Mucosa of descending colon (tissue), 3 donors: ENCODE data around the gene AGO3. TPM values are rescaled to one million over a fixed set of nuclear protein-coding genes. Genes with fewer than 3 reads are reported as not detected.
A peak's percentile ranks its signal among the peaks of the same experiment; 100 is the strongest.

Source experiments
- ATAC-seq: fragments of 200-7000 bp; cut with Tn5 transposase; one replicate; pipeline ENCODE4 v1.9.1; 2020; ENCODE audit warnings: mild to moderate bottlenecking, moderate library complexity
- DNase-seq, 3 donors: peaks; one replicate each; pipeline ENCODE4 v3.0.0-alpha.2; 2020
- H3K36me3 ChIP-seq: fragments of 200-600 bp; one replicate; pipeline ENCODE4 v1.8.0; 2021; ENCODE audit warnings: low read depth, mild to moderate bottlenecking
- H3K4me1 ChIP-seq: fragments of 200-600 bp; one replicate; pipeline ENCODE4 v1.8.0; 2021; ENCODE audit warnings: low read depth, mild to moderate bottlenecking
- H3K4me3 ChIP-seq: fragments of 200-600 bp; one replicate; pipeline ENCODE4 v1.8.0; 2021; ENCODE audit warnings: mild to moderate bottlenecking
- H3K9me3 ChIP-seq: fragments of 200-600 bp; one replicate; pipeline ENCODE4 v1.8.0; 2021; ENCODE audit warnings: mild to moderate bottlenecking
- intact Hi-C, 2 donors: fragments of 100-400 bp; cut with DNase I in 1 of 2; cut with micrococcal nuclease in 1 of 2; formaldehyde crosslinking; loops; one replicate each; pipeline versions ENCODE4 v1.11.0 to v1.11.1; 2022; cut with DNase I, micrococcal nuclease
- total RNA-seq, 3 donors: library from RNA; stranded (reverse); fragmentation: NEBNext Ultra II Directional in 2 of 3; extraction: Animal tissue kit (Norgen Biotek cat#: 25700) in 2 of 3; gene quantifications; one replicate each; pipeline versions ENCODE4 v1.2.1 to v1.2.4, GENCODE V29; 2021 to 2023
- TF ChIP-seq, protein P1 (sequence below): fragments of 200-600 bp; IDR thresholded peaks from one replicate; pipeline ENCODE4 v1.8.0; 2022; ENCODE audit warnings: antibody characterized with exemption, mild to moderate bottlenecking
- donor health status: DM: no; HTN: no; CAD: no; lungs with moderate emphysema.
- donor health status: DM: no; HTN: no; CAD: no.
- donor health status: DM: no; HTN: yes; CAD: no.

The AGO3 gene
- total RNA-seq, 3 donors from 2014 or later: 16.6 to 34.5 (median 16.9) TPM

DNA sequence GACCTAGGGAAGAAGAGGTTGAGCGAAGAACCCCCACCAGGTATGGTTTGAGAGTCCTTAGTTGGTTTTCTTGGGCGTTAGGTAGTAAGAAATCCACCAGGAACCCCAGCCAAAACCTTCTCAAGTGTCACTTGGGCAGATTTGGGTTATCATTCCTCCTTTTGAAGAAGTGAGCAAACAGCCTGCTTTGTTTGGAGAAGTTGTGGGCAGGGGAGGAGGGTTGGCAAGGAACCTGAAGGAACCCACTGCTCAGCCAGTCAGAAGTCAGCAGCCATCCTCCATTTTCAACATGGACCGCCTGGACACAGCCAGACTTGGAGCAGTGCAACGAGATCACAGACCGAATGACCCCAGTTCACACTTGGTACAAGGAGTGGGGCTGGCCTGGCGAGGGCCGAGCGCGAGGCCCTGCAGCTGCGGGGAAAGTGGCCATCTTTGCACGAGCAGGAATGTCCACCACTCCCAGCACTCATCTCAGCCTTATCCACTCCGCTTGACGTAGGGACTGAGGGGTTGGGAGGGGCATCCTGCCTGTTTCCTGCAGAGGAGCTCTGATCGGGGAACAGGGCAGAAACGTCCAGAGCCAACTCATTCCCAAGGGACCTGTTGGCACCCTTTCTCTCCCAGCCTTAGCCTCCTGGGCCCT is 165.0 kb downstream of the AGO3 start:
- Histone ChIP-seq H3K4me3 (no peak overlapping the region), H3K9me3 (no peaks in the 10 kb centered on the region), H3K4me1 (no peaks in the 10 kb centered on the region), H3K36me3 (no peaks in the 10 kb centered on the region)
- DNase-seq: no peak
- intact Hi-C loops: loop anchor here in 1 of 2 donors (5.0 to 10.0 kb wide), 4 partner anchors 49 to 329 kb away; partner anchors contain the start of gene TRAPPC3
- no peak for ATAC-seq
- TF ChIP-seq, protein P1, sequence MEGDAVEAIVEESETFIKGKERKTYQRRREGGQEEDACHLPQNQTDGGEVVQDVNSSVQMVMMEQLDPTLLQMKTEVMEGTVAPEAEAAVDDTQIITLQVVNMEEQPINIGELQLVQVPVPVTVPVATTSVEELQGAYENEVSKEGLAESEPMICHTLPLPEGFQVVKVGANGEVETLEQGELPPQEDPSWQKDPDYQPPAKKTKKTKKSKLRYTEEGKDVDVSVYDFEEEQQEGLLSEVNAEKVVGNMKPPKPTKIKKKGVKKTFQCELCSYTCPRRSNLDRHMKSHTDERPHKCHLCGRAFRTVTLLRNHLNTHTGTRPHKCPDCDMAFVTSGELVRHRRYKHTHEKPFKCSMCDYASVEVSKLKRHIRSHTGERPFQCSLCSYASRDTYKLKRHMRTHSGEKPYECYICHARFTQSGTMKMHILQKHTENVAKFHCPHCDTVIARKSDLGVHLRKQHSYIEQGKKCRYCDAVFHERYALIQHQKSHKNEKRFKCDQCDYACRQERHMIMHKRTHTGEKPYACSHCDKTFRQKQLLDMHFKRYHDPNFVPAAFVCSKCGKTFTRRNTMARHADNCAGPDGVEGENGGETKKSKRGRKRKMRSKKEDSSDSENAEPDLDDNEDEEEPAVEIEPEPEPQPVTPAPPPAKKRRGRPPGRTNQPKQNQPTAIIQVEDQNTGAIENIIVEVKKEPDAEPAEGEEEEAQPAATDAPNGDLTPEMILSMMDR: no peak

DNA sequence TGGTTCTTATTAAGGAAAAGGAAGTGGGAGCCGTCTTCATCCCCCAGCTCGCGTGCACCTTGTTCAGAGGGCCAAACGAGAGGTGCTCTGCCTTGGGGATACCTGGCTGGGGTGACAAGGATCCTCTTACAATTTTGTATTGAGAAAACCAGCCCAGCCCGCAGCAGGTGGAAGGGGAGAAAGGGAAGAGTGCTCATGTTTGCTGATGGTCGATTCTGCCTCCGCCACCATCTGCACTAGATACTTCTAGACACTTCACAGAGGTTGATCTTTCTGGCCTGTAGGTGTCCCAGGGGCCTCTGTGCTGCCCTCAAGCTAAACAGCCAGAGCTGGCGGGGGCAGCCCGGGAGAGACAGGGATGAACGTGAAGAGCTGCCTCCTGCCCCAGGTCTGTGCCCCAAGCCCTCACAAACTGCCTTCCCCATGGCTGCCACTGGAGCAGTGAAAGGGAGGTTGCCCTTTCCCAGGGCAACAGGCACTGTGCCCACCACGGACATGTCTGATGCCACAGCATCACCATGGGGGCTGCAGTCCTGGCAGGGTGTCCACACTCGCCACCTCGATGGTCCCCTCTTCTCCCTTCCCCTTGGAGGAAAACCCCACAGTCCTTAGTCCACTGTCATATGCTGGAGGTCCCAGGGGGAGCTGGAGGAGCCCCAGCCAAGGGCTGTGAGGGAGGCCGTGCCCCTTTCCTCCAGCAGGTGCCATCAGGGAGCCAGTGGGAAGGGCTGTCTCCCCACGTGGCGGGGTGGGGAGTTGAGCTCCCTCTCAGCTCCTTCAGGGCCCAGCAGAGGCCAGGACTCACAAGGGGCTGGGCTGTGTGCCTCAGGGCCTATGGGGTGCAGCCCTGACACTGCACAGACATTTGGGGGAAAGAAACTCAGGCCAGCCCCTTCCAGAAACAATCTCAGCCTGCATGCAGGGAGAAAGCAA is 165.9 kb downstream of the AGO3 start:
- intact Hi-C loops: loop anchor here in 1 of 2 donors (5.0 to 10.0 kb wide), 4 partner anchors 48 to 328 kb away; partner anchors contain the start of gene TRAPPC3
- DNase-seq (no peak), ATAC-seq (no peak)
- Histone ChIP-seq H3K36me3 (no peaks in the 10 kb centered on the region), H3K4me1 (no peaks in the 10 kb centered on the region), H3K4me3 (no peak overlapping the region), H3K9me3 (no peaks in the 10 kb centered on the region)
- TF ChIP-seq, protein P1: no peak

DNA sequence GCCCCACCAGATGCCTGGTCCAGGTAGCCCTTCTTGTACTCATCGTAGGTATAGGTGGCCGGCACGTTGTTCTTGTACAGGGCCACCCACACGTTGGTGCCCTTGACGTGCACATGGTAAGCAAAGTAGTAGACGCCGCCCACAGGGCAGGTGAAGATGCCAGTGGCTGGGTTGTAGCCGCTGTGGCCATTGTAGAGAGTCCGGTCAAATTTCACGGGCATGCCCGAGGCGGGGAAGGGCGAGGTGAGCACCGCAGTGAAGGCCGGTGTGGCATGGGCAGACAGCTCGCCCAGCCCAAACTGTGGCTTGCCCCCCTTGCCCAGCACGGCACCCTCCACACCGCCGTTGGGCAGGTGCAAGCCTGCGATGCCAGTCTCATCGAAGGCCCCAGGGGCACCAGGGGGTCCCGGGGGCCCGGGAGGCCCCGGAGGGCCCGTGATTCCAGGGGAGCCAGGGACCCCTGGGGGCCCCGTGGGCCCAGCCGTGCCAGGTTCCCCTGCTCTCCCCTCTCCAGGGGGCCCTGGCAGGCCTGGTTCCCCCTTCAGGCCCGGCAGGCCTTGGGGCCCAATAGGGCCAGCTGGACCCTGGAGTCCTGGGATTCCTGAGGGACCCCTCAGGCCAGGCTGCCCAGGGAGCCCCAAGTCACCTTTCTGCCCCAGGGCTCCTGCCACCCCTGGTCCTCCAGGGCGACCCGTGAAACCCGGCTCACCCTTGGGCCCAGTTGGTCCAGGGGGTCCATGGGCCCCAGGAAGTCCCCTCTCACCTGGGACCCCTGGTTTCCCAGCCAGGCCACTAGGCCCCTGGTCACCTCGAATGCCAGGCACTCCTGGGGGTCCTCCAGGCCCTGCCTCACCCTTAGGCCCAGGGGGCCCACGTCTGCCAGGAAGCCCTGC is 167.0 kb downstream of the AGO3 start:
- ATAC-seq: no peak
- TF ChIP-seq, protein P1: no peak
- no peaks in the 10 kb centered on the region for H3K36me3 ChIP-seq
- DNase-seq: peak in 1 of 3 donors; percentile 41
- no peaks in the 10 kb centered on the region for H3K9me3 ChIP-seq
- H3K4me1 ChIP-seq: no peaks in the 10 kb centered on the region
- intact Hi-C loops: loop anchor here in 1 of 2 donors (5.0 to 10.0 kb wide), 4 partner anchors 47 to 327 kb away; partner anchors contain the start of gene TRAPPC3
- no peak overlapping the region for H3K4me3 ChIP-seq

DNA sequence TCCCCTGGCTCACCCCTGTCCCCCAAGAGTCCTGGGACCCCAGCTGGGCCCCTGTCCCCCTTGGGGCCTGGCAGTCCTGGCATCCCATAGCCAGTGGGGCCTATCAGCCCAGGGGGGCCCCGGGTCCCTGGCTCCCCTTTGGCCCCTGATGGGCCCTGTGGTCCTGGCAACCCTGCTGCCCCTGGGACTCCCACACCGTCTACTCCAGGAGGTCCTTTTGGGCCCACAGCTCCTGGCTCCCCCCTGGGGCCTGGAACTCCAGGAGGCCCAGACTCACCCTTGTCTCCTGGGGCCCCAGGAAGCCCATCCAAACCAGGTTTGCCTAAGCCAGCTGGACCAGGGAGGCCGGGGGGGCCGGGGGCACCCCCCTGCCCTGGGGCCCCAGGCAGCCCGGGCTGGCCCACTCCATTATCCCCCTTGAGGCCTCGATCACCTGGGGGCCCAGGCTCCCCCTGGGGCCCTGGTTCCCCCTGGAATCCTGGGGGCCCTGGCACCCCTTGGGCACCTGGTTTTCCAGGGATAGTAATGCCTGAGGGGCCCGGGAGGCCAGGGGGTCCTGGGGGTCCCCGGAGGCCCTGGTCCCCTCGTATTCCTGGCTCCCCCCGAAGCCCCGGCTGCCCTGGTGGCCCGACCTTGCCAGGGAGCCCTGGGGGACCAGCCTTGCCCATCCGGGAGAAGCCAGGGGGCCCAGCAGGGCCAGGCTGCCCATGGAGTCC is 167.9 kb downstream of the AGO3 start:
- no peaks in the 10 kb centered on the region for H3K4me1 ChIP-seq
- intact Hi-C loops: loop anchor here in 1 of 2 donors (5.0 to 10.0 kb wide), 4 partner anchors 46 to 326 kb away; partner anchors contain the start of gene TRAPPC3
- no peaks in the 10 kb centered on the region for H3K9me3 ChIP-seq
- TF ChIP-seq, protein P1: no peak
- peak in 1 of 3 donors; percentile 44 for DNase-seq
- ATAC-seq: no peak
- H3K36me3 ChIP-seq: no peaks in the 10 kb centered on the region
- no peak overlapping the region for H3K4me3 ChIP-seq
